Right forelimb (tissue), 1 donor: ENCODE results near the gene TANGO6.
A peak's percentile ranks its signal among the peaks of the same experiment; 100 is the strongest.

Experiments
- DNase-seq: peaks from one replicate; pipeline ENCODE4 v3.0.0-alpha.2; 2018

Gene TANGO6

DNA sequence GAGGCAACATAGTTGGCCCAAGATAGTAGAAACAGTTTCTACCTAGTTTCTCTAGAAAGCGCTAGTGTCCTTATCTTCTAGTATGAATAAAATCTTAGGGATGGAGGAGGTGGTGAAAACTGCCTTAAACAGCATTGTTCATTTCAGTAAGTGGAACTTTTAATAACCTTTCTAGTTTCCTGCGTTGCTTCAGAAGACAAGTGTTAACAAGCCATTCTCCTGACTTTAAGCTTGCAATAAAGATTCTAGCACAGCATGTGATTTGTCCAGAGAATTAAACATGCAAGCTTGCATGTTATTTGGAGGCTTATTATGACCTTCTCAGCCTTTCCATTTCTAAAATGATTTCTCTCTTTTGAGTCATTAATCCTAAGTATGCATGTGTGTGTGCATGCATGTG lies 72.3 kb downstream of the TANGO6 start:
- DNase-seq: no peak

DNA sequence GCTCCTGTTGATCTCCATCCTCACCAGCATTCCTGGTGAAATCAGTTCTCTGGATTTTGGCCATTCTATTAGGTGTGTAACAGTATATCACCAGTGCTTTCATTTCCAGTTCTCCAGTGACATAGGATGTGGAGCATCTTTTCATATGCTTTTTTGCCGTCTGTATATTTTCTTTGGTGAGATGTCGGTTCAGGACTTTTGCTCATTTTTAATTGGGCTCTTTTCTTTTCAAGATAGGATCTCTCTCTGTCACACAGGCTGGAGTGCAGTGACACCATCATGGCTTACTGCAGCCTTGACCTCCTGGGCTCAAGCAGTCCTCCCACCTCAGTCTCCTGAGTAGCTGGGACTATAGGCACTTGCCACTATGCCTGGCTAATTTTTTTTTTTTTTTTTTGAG lies 74.2 kb downstream of the TANGO6 start:
- DNase-seq: no peak

DNA sequence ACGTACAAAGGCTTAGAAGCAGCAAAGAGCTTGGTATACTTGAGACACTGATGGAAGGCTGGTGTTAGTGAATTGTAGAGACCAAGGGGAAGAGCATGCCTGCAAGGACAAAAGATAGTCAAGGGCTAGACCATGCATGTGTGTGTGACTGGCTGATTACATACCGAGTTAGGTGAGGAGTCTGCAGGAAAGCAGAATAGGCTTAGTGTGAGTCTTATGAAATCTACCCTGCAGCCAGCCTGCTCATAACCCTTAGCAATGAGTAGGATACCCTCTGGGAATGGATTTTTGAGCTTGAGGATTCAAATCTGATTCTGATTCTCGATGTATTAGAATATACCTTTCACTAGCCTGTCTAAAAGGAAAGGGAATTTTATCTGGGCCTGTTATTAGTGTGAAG lies 77.0 kb downstream of the TANGO6 start:
- DNase-seq: no peak

DNA sequence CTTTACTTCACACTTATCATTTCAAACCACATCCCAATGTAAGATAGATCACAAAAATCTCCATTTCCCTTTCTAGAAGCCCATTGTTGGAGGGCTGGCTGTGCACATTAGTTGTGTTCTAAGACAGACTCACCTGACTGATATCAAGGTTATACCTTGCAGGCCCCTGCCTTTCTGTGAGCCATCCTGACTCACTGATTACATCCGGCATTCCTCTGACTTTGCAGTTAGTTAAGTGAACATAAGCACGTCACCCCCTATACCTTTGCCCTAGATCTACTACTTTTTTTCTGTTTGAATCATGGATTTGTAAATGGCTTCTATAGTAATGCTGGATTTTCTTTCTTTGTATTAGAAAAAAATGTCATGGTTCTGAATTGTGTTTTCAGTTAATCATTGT lies 78.3 kb downstream of the TANGO6 start:
- DNase-seq: no peak

DNA sequence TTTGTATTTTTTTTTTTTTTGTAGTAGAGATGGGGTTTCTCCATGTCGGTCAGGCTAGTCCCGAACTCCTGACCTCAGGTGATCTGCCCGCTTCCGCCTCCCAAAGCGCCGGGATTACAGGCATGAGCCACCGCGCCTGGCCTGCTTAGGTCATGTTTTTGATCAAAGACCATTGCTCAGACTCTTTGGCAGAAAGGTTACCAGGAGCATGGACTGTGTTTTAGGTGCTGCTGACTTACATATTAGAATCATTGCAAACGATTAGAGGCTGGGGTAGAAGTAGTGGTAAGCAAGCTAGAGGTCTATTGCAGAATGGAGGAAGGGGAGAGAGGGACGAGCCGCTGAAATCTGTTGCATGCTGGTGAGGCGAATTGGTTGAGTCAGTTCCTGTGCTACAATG lies 79.8 kb downstream of the TANGO6 start:
- DNase-seq: no peak

DNA sequence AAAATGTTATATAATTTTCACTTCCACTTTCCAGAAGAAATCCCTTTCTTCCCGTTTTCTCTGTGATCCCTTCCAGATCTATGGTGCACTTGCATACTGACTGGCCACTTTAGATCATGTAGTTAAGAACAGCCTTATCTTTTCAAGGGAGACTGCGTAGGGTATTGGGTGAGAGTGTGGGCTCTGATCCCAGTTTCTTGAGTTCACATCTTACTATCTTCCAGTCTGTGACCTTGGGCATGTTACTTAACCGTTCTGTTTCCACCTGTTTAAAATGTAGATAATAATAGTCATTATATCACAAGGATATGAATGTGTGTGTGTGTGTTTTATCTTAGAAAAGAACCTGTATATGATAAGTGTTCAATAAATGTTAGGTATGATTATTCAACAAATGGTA lies 83.7 kb downstream of the TANGO6 start:
- DNase-seq: no peak

DNA sequence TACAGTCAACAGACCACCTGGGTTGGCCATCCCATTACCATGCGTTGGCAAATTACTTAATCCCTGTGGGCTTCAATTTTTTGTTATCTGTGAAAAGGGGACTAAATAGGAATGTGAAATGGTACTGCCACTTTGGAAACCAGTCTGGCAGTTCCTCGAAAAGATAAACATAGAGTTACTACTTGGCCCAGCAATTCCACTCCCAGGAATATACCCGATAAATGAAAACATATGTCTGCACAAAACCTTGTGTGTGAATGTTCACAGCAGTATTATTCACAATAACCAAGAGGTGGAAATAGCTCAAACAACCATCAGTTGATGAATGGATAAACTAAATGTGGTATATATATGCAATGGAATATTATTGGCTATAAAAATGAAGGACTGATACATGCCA lies 87.9 kb downstream of the TANGO6 start:
- DNase-seq: no peak

DNA sequence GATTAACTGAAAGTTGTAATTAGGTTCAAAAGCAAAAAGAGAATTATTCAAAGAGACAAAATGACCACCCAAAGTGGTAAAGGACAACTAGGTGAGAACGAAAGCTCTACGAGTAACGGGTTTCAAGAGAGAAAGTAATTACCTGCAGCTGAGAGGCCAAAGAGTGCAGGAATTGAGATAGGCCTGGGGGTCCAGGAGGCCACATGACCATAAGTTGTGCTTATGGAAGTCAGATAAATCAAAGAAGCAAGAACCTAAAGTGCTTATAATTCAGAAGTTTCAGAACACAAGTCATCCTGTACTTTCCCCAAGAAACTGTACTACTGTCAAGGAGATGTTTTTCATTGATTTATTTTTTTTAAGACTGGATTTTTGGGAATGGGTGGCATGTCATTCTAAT lies 91.1 kb downstream of the TANGO6 start:
- DNase-seq: no peak

DNA sequence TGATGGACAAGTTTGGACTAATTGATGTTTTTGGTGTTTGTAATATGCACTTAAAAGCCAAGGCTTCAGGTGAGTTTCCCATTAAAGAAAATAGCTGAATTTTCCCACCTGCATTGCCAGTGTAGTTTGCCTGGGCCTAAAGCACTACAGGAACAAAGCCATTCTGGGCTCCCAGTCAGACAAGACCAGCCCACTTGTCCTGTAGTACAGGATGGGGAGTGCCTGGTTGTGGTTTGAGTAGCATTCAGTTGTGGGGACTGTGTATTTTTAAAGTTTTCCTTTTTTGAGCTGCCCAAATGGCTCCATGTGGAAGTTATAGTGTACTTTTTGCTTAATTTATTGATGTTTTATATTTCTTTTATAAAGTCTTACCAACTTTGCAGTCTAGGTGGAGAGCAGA lies 91.7 kb downstream of the TANGO6 start:
- DNase-seq: no peak

DNA sequence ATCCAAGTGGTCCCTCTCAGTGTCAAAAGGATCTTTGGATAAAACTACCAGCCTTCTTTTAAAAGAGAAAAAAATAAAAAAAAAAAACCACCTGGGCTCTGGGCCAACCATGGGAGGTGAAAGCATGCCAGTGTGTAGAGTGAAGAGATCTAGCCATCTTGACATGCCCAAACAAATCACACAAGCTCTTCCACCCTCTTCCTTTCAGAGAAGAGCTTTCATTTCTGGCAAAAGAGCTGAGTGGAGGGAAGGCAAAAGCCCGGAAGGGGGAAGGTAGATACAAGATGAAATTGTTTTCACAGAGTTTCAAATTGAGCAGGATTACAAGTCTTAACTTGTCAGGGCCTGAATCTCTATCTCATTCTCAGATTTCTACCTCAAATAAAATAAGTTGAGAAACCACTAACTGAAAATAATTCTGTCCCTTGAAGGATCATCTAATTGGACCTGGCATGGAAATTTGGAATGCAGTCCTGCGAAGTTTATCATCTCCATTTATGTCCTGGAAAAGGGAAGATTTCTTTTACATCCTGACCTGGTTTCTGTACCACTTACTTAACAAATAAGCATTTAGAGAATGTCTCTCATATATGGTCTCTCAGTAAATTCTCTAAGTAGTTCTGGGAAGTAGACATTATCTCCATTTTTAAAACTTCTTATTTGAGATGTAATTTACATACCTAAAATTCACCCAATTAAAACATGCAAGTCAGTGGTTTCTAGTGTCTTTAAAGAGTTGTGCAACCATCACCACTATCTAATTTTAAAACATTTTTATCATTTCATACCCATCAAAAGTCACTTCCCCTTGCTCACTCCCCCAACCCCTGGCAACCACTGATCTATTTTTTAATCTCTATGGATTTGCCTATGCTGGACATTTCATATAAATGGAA lies 93.7 kb downstream of the TANGO6 start:
- no peak for DNase-seq

DNA sequence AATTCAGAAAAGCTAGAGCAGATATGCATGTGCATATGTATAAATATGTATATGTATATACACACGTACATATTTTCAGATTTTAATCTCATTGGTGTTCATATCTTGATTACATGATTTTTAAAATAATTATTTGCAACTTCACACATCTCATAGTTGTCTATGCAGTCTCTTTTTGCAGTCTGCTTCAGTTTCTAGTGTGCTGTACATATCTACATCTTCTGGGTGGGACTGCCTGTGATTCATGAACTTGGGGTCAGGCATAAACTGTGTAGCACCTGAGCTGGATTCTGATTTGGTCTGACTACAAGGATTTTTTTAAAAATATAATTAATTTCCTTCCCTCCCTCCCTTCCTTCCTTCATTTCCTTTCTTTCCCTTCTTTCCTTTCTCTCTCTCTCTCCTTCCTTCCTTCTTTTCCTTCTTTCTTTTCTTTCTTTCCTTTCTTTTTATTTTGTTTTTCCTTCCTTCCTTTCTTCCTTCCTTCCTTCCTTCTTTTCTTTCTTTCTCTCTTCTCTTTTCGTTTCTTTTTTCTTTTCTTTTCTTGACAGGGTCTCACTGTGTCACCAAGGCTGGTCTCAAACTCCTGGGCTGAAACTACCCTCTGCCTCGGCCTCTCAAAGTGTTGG lies 96.5 kb downstream of the TANGO6 start:
- no peak for DNase-seq

DNA sequence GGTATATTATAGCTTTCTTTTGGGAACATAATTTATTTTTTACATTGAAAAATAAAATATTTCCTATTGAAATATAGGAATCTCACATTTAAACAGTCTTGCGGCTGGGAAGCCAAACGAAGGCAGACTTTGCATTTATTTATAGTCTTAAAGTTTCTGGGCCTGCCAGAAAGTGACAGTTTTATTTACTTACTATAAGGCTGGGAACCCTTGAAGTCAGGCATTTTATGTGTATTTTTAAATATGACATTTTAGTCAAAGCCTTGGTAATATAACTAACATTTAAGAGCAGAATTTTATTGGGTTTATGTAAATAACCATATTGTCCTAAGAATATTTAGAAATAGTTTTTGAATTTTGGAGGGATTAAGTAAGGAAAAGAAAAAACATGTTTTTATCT lies 97.5 kb downstream of the TANGO6 start:
- no peak for DNase-seq

DNA sequence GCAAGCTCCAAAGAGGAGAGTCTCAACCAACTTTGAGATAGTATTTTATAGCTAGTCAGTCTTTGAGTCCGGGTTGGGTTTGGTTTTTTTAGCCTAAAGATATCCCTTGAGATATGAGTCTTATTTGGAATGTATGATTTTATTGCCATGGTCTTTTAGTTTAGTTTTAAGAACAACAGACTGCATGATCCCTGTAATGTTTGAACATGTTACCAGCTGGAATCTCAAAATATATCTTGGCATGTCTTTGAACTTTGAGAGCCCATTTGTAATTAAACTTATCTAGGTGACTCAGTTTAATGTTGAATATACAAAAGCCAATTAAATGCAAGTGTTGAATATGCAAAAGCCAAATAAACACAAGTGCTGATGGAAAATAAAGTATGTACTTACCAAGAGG lies 100.6 kb downstream of the TANGO6 start:
- no peak for DNase-seq

DNA sequence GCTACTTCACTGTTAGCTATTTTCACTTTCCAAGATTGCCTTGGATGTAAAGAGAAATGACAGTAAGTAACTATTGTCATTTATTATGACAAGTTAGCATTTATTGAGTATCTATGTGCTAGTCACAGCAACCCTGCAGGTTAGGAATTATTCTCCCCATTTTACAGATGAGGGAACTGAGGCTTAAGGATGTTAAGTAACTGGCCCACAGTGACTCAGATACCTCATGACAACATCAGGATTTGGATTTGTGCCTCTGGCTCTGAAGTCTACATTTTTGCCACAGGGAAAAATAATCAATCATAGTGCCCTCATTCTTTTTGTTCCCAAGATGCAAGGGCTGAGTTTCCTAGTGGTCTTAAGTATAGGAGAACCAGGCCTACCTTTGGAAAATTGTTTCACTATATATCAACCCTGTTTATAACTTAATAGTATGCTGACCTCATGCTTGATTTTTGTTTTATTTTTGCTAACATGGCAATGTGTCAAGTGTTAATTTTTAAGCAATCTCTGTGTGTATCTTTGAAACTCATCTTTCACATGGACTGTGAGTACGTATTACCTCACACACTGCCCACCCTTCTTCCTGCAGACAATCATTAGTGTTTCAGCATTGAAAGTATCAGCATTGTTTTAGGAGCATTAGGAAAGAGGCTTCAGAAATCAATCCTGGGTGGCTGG lies 105.0 kb downstream of the TANGO6 start:
- no peak for DNase-seq

DNA sequence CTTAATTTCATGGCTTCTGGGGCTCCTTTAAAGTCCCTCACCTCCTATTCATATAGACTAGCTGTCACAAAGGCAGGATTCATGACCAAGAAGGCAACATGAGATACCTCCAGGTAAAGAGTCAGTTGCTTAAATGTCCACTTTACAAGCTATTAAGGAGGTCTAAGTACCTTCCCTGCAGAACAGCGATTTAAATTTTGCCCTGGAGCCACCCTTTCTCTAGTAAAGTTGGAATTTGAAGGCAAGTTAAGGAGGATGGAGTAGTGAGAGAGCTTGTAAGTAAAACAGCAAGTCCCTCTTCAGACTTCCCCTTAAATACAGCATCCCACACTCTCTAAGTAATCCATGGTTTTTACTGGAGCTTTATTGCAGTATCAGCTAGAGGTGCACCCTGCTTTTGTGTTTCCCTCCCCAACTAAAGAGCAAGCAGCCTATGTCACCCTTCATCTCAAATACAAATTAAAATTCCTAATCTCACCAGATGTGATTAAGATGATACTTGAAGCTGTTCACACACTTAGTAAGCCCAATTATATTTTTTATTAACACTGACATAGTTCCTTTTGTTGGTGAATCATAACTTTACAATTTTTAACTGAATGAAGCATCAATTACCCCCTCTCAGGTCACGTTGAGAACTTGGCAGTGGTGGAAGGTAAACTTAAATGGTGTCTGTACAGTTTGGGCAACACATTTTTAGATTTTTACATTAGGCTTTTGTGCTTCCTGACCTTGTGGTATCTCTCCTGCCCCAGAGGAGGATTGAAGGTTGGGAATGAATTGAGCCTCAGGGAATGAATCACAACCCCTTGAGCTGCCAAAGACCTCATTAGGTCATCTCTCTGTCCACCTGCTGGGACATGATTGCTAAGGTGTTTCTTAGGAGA lies 108.9 kb downstream of the TANGO6 start:
- no peak for DNase-seq

DNA sequence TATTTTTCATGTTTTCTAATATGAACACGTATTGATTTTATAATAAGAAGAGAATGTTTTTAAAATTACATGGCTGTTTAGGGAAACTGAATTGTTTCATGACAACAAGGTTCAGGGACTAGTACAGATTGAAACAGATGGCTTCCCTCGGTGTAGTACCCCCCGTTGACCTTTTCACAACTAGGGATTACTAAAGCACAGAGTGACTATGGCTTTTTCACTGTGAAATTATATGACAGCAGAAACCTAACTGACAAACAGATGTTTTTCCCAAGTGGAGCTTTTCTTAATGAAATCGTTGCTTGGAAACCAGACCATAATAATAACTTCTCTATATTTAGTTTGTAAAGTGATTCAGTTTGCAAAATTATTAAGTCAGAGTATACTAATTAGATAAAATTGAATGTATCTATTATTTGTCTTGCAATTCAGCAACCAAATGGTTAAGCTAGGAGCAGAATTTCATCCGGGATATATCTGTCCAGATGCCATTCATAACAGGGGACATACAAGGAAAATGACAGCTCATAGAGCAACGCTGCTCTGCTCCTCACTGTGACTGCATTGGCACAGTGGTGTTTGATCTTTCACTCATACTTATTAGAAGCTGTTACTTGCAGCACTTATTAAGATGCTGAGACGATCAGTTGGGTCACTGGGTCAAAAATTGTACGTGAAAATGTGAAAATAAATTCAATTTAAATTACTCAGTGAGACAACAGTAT lies 111.7 kb downstream of the TANGO6 start:
- DNase-seq: no peak

DNA sequence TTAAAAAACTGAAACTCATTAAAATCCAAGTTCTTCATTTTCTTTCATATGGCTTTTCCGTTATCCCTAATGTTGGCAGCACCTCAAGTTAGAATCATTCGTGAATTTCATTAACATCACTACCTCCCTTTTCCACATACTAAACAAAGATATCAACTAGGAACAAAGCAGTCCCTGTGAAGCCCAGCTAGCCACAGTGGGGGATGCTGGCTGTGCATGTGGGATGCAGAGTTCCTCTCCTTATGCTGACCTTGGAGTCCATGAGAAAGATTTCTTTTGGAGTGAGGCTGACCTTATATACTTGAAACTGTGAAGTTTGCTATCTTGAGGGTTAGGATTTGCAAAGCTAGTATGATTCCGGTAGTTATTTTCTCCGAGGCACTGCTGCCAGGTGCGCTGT lies 117.6 kb downstream of the TANGO6 start:
- DNase-seq: no peak

DNA sequence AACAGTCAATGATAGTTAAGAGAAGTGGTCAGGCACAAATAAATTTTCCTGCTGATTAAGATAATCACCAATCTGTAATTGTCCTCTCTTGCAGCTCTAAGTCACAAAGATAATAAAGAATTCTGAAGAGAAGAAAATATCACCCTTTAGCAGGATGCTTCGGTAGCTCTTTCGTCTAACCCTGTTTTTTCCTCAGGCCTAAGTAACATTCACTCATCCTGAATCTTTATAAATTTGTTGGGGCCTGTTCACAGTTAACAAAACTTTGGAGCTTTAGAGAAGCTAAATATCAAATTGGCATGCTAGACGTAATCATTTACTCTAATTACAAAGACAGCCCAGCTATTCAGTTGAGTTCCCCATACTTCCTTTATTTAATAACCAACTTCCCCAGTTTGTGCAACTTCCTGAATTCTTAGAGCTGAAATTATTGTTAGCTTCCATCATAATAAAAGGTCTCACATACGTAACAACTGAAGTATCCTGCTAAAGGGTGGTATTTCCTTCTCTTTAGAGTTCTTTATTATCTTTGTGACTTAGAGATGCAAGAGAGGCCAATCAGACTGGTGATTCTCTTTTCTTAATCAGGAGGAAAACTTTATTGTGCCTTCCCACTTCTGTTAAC lies 118.6 kb downstream of the TANGO6 start:
- DNase-seq: no peak

DNA sequence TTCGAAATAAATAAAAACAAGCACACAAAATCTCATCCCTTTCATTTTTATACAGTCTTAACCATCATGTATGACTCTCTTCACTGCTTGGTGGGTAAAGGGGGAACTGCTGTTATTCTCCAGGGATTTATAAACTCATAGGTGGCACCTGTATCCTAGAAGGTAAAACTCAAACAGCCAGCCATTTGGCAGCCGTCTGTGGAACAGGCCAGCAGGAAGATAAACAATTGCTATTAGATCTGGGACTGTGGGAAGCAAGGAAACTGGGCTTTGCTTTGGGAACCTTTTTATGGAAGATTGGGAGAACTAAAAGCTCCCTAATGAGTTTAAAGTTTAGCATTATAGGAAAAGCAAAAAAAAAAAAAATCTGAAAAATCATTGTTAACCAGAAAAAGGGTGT lies 126.0 kb downstream of the TANGO6 start:
- no peak for DNase-seq

DNA sequence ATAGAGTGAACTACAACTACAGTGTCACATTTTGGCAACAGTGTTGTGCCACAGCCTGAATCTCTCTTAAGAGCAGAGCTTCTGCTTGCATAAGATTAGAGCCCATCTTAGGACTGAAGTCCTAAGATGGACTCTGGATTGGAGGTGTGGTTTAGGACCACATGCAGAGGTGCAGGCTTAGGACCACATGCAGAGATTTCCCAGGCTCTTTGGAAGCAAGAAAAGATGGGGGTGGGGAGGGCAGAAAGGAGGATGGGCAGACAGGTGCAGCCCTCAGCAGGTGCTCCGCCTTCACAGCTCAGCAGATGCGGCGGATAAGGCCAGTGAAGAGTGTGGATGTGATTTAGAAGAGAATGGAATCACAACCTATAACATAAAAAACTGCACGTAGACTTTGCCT lies 128.7 kb downstream of the TANGO6 start:
- no peak for DNase-seq

DNA sequence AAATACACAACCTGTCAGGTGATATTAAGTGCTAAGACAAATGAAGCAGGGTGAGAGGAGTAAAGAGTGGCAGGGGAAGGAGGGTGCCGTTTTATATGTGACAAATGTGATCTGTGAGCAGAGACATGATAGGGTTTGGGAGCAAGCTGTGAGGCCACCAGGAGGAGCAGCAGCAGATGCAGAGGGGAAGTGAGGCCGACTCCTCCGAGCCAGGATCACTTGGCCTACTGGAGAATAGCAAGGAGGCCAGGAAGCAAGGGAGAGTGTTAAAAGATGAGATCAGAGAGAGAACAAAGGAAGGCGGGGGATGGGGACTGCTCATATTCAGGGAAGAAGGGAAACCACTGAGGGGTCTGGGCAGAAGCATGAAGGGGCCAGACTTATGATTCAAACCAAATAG lies 129.4 kb downstream of the TANGO6 start:
- peak; percentile 47 for DNase-seq

DNA sequence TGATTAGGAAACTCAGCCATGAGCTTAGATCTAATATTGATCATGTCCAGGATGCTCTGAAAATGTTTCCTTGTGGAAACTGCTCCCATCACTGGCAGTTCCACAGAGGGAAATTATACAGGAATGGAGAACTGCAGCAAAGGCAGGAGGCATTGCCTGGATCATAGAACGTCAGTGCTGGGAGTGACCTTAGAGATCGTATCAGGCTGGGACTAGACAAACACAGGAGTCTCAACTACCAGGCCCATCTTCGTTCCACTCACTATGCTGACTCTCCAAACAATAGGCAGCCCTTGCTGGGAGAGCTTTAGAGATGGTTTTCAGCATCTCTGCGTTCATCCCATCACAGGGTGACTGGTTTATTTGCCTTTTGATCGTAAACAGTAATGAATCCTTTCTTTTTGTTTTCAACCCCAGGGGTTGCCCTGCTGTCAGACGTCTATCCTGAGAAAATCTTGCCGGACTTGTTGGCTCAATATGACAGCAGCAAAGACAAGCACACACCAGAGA lies 130.3 kb downstream of the TANGO6 start:
- DNase-seq: no peak
